Activated CD4-positive, CD25-positive, alpha-beta regulatory T cell (primary cell): ENCODE measurements around the gene ZNF534.
"Not testable (repeated sequence)": the region's sequence is repeated elsewhere in the genome, so short reads cannot be mapped to it uniquely, and the experiment has no call there.

ENCODE experiments used
- DNase-seq, 4 experiments: peaks; one replicate each; lab custom pipeline; 2025; lab: John Stamatoyannopoulos, UW

ZNF534 gene

DNA sequence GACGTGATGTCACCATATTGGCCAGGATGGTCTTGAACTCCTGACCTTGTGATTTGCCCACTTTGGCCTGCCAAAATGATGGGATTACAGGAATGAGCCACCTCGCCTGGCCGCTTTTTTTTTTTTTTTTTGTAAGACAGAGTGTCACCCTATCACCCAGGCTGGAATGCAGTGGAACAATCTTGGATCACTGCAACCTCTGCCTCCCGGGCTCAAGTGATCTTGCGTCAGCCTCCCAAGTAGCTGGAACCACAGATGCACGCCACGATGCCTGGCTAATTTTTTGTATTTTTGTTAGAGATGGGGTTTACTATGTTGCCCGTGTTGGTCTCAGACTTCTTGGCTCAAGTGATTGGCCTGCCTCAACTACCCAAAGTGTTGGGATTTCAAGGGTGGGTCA lies 69.6 kb downstream of the ZNF534 start:
- no peak for DNase-seq

- DNase-seq = not testable (repeated sequence)
These were observed 71.5 kb downstream of the ZNF534 start for GRCh38 chr19:52500474-52500873.

DNA sequence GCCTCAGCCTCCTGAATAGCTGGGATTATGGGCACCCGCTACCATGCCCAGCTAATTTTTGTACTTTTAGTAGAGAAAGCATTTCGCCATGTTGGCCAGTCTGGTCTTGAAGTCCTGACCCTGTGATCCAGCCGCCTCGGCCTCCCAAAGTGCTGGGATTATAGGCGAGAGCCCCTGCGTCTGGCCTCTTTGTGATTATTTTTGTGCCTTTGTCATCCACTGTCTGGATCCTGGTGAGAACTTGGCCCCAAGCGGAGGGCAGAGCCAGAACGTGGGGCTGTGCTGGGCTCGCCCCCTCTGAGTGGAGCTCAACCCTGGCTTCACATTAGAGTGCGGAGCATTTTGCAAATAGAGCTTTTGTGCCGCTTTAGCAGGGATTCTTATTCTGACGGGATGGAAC lies 72.0 kb downstream of the ZNF534 start:
- not testable (repeated sequence) for DNase-seq
